ENCODE data around the gene FOXF1.

GRCh38 chr16:86527366-86527765 lies 17.0 kb downstream of the FOXF1 start:
- TF ChIP-seq CTCF (IDR thresholded peaks at IDR 0.05; ENCODE audit: low read length) (no peak), EZH2 (optimal IDR thresholded peaks at IDR 0.05; ENCODE audit: low read depth, low read length) (no peak)

Data from MM.1S (cell line).